IMR-90 (cell line): ENCODE data around the gene TMEM63C. TPM values are rescaled to one million over a fixed set of nuclear protein-coding genes. Genes with fewer than 3 reads are reported as not detected.

ENCODE experiments used
- ATAC-seq: fragments of 200-7000 bp; cut with Tn5 transposase; 2 replicates; pipeline ENCODE4 v1.9.1; 2020; ENCODE audit warnings: low read depth, mild to moderate bottlenecking, moderate library complexity
- BruUV-seq: library from RNA; stranded (reverse); fragments of 400-500 nt; replicated peaks from 2 replicates; lab custom pipeline; 2021; lab: Mats Ljungman, UMichigan
- CTCF ChIA-PET: fragments of 300-600 bp; formaldehyde crosslinking; extraction: SDS; loops from one replicate; lab custom pipeline; 2021; ENCODE audit warnings: antibody characterized with exemption; lab: Yijun Ruan, JAX
- POLR2A ChIA-PET: fragments of 300-600 bp; sonication (Branson Sonifier 250); formaldehyde crosslinking; loops from one replicate; lab custom pipeline; 2022; ENCODE audit warnings: antibody characterized with exemption; ENCODE audit not compliant: unreplicated experiment; lab: Charles Lee
- DNase-seq: peaks from one replicate; pipeline ENCODE4 v3.0.0; 2013
- H2AFZ ChIP-seq: replicated peaks from 2 replicates; pipeline ENCODE3; 2013; ENCODE audit warnings: low read length, mild to moderate bottlenecking; ENCODE audit not compliant: poor library complexity
- H2AK5ac ChIP-seq: 2 replicates; pipeline ENCODE4 v1.6.1; 2013; ENCODE audit warnings: low read depth, low read length, inconsistent platforms
- H2AK9ac ChIP-seq: replicated peaks from 2 replicates; pipeline ENCODE3; 2013; ENCODE audit warnings: mild to moderate bottlenecking, low read depth, low read length, moderate library complexity; ENCODE audit not compliant: poor library complexity
- H2BK120ac ChIP-seq: 2 replicates; pipeline ENCODE4 v1.6.1; 2013; ENCODE audit warnings: low read depth, low read length, inconsistent platforms
- H2BK15ac ChIP-seq: 3 replicates; pipeline ENCODE4 v1.6.1; 2013; ENCODE audit warnings: low read depth, low read length, inconsistent platforms
- H2BK20ac ChIP-seq: 2 replicates; pipeline ENCODE4 v1.6.1; 2013; ENCODE audit warnings: low read depth, mild to moderate bottlenecking, inconsistent platforms, low read length, moderate library complexity
- H2BK5ac ChIP-seq: 2 replicates; pipeline ENCODE4 v1.6.1; 2013; ENCODE audit warnings: mild to moderate bottlenecking, low read depth, low read length, inconsistent platforms; ENCODE audit not compliant: poor library complexity, severe bottlenecking
- H3K14ac ChIP-seq: replicated peaks from 2 replicates; pipeline ENCODE4 v1.6.1; 2013; ENCODE audit warnings: low read depth, low read length, inconsistent platforms
- H3K18ac ChIP-seq: 2 replicates; pipeline ENCODE4 v1.6.1; 2013; ENCODE audit warnings: low read depth, low read length, control low read depth
- H3K23ac ChIP-seq: 2 replicates; pipeline ENCODE4 v1.6.1; 2013; ENCODE audit warnings: low read depth, low read length, inconsistent platforms
- H3K27ac ChIP-seq: 2 replicates; pipeline ENCODE4 v1.5.1; 2013; ENCODE audit warnings: mild to moderate bottlenecking, control low read depth, low read length; ENCODE audit not compliant: insufficient read depth
- H3K27me3 ChIP-seq: 2 replicates; pipeline ENCODE4 v1.6.1; 2013; ENCODE audit warnings: low read length; ENCODE audit not compliant: control insufficient read depth, insufficient read depth
- H3K36me3 ChIP-seq: 2 replicates; pipeline ENCODE4 v1.6.1; 2013; ENCODE audit warnings: low read length, mixed read lengths; ENCODE audit not compliant: control insufficient read depth, insufficient read depth
- H3K4ac ChIP-seq: 2 replicates; pipeline ENCODE4 v1.6.1; 2013; ENCODE audit warnings: low read depth, low read length, inconsistent platforms
- H3K4me1 ChIP-seq: 2 replicates; pipeline ENCODE4 v1.6.1; 2013; ENCODE audit warnings: low read length, mixed read lengths; ENCODE audit not compliant: control insufficient read depth, insufficient read depth
- H3K4me2 ChIP-seq: 2 replicates; pipeline ENCODE4 v1.6.1; 2013; ENCODE audit warnings: low read depth, mild to moderate bottlenecking, control low read depth, low read length, moderate library complexity
- H3K4me3 ChIP-seq: 2 replicates; pipeline ENCODE4 v1.5.1; 2013; ENCODE audit warnings: low read depth, mild to moderate bottlenecking, control low read depth, low read length, moderate library complexity; ENCODE audit not compliant: insufficient read depth
- H3K56ac ChIP-seq: 2 replicates; pipeline ENCODE4 v1.6.1; 2013; ENCODE audit warnings: low read length, inconsistent platforms; ENCODE audit not compliant: insufficient read depth; ENCODE audit errors: extremely low read depth
- H3K79me1 ChIP-seq, 2 experiments: 2 replicates each; pipeline ENCODE4 v1.6.1; 2013; ENCODE audit warnings: low read length in 2 of 2, inconsistent platforms in 1 of 2, low read depth in 1 of 2
- H3K9ac ChIP-seq: 2 replicates; pipeline ENCODE4 v1.6.1; 2013; ENCODE audit warnings: low read depth, low read length, control low read depth
- H3K9me1 ChIP-seq: 2 replicates; pipeline ENCODE4 v1.6.1; 2013; ENCODE audit warnings: low read length, inconsistent platforms; ENCODE audit not compliant: insufficient read depth
- H3K9me3 ChIP-seq: 2 replicates; pipeline ENCODE4 v1.6.1; 2013; ENCODE audit warnings: low read length; ENCODE audit not compliant: control insufficient read depth, insufficient read depth
- H4K20me1 ChIP-seq: 2 replicates; pipeline ENCODE4 v1.6.1; 2013; ENCODE audit warnings: low read length, inconsistent platforms; ENCODE audit not compliant: insufficient read depth
- H4K5ac ChIP-seq: 2 replicates; pipeline ENCODE4 v1.6.1; 2013; ENCODE audit warnings: mild to moderate bottlenecking, low read depth, low read length, control low read depth
- H4K8ac ChIP-seq, 2 experiments: 2 replicates each; pipeline ENCODE4 v1.6.1; 2013; ENCODE audit warnings: low read depth in 2 of 2, low read length in 2 of 2, control low read depth in 1 of 2, inconsistent platforms in 1 of 2
- H4K91ac ChIP-seq: 2 replicates; pipeline ENCODE4 v1.6.1; 2013; ENCODE audit warnings: low read depth, low read length, inconsistent platforms; ENCODE audit not compliant: insufficient read depth
- BHLHE40 ChIP-seq: fragments of 150-350 bp; IDR thresholded peaks from 2 replicates; pipeline ENCODE4 v1.6.1; 2016; ENCODE audit warnings: mild to moderate bottlenecking, low read depth, low read length
- CTCF ChIP-seq: conservative IDR thresholded peaks from 2 replicates; pipeline ENCODE4 v1.5.1; 2012; ENCODE audit warnings: mild to moderate bottlenecking, low read depth, low read length, improper control_type of control experiment
- ELK1 ChIP-seq: fragments of 150-350 bp; IDR thresholded peaks from 2 replicates; pipeline ENCODE4 v1.6.1; 2016; ENCODE audit warnings: low read depth, mild to moderate bottlenecking, low read length, moderate library complexity, borderline replicate concordance
- FOS ChIP-seq: fragments of 150-350 bp; IDR thresholded peaks from 2 replicates; pipeline ENCODE4 v1.6.1; 2016; ENCODE audit warnings: low read depth, low read length
- MAFK ChIP-seq: IDR thresholded peaks from 2 replicates; pipeline ENCODE4 v1.6.1; 2012; ENCODE audit warnings: low read depth, low read length, improper control_type of control experiment
- MXI1 ChIP-seq: IDR thresholded peaks from 2 replicates; pipeline ENCODE4 v1.6.1; 2012; ENCODE audit warnings: low read depth, mild to moderate bottlenecking, low read length, moderate library complexity, borderline replicate concordance
- POLR2A ChIP-seq: IDR thresholded peaks from 2 replicates; pipeline ENCODE4 v1.6.1; 2012; ENCODE audit warnings: mild to moderate bottlenecking, low read depth, low read length
- RAD21 ChIP-seq: IDR thresholded peaks from 2 replicates; pipeline ENCODE4 v1.6.1; 2012; ENCODE audit warnings: low read length, improper control_type of control experiment
- SMC3 ChIP-seq: fragments of 150-350 bp; IDR thresholded peaks from 2 replicates; pipeline ENCODE4 v1.6.1; 2016; ENCODE audit warnings: low read depth, mild to moderate bottlenecking, antibody characterized with exemption, low read length, moderate library complexity
- USF2 ChIP-seq: fragments of 150-350 bp; IDR thresholded peaks from 2 replicates; pipeline ENCODE4 v1.6.1; 2017; ENCODE audit warnings: mild to moderate bottlenecking, antibody characterized with exemption, low read length, low read depth
- WGBS, 2 experiments: methylation state at CpG; one replicate each; pipeline versions ENCODE4 v1.1.5 to v1.1.7; 2013; ENCODE audit warnings: missing lambda C conversion rate in 2 of 2; ENCODE audit not compliant: insufficient read length in 1 of 2; ENCODE audit errors: extremely low coverage in 2 of 2; 5-methylcytosine and 5-hydroxymethylcytosine counted together
- dilution Hi-C: fragments of 300-500 bp; cut with HindIII; formaldehyde crosslinking; loops from one replicate; pipeline ENCODE4 v1.14.3; 2018; ENCODE audit warnings: low sequenced_read_pairs; ENCODE audit not compliant: unreplicated experiment
- in situ Hi-C: fragments of 300-500 bp; cut with MboI; formaldehyde crosslinking; loops from 3 replicates; pipeline ENCODE4 v1.14.3; 2019; ENCODE audit warnings: low sequenced_read_pairs, inconsistent platforms, mixed read lengths
- intact Hi-C: fragments of 100-400 bp; cut with micrococcal nuclease; formaldehyde crosslinking; loops from 2 replicates; pipeline ENCODE4 v1.10.0; 2022
- polyA plus RNA-seq, 3 experiments: library from polyadenylated mRNA; depleted of rRNA; stranded (reverse); fragments of >200 nt; gene quantifications; 2 replicates each; pipeline ENCODE4 v1.2.3, GENCODE V29; 2012; ENCODE audit warnings: low replicate concordance in 1 of 3
- total RNA-seq: library from RNA; depleted of rRNA; stranded (reverse); fragments of >200 nt; gene quantifications from 2 replicates; pipeline ENCODE4 v1.2.3, GENCODE V29; 2012

TMEM63C gene
- total and polyA plus RNA-seq, 2 of the 4 experiments (the other 2 are of a cell fraction) = under 0.01 TPM; not detected in 1

GRCh38 chr14:77299771-77300170 is 118.2 kb downstream of the TMEM63C start:
- Histone ChIP-seq H4K8ac (no peak overlapping the region), H4K20me1 (peaks cover 9% of the 10 kb centered on the region; the same call in 1 of the 2 replicates), H3K14ac (no peak overlapping the region), H3K27me3 (no peaks in the 10 kb centered on the region), H3K9ac (no peak overlapping the region), H3K27ac (no peak overlapping the region), H2BK120ac (no peak overlapping the region), H3K18ac (no peak overlapping the region), H2AFZ (no peak overlapping the region), H3K9me1 (peaks cover 13% of the 10 kb centered on the region), H3K4me1 (peaks cover 10% of the 10 kb centered on the region), H3K4me3 (no peak overlapping the region), H2BK5ac (no peak overlapping the region), H3K56ac (no peak overlapping the region), H4K91ac (no peak overlapping the region), H2AK9ac (no peak overlapping the region), H2AK5ac (no peak overlapping the region), H3K79me1 (peaks cover 6 to 15% of the 10 kb centered on the region in 2 experiments), H3K4ac (no peak overlapping the region), H2BK15ac (no peak overlapping the region), H3K23ac (no peak overlapping the region), H3K36me3 (peaks cover 15% of the 10 kb centered on the region), H2BK20ac (no peak overlapping the region), H4K5ac (no peak overlapping the region), H3K9me3 (no peaks in the 10 kb centered on the region), H3K4me2 (no peak overlapping the region)
- no peak for DNase-seq
- no peak for ATAC-seq
- dilution Hi-C loops = no loop called here
- in situ Hi-C loops = loop anchor here (10.0 to 25.0 kb wide), 2 partner anchors 245 to 412 kb away; no protein-coding TSS in a partner anchor
- intact Hi-C loops = loop anchor here (5.0 kb wide), 2 partner anchors 253 to 427 kb away; no protein-coding TSS in a partner anchor
- 100% methylated on average over 1 of the region's 4 CpGs; no CpG with 5 or more reads in 1 of the 2 experiments for WGBS, 2 experiments
- no TSS peak for BruUV-seq
- ChIA-PET POLR2A (no interaction called here), CTCF (interaction anchor here (7.0 kb wide), 1 partner anchor 15 kb away, joined by 116 read pairs; no protein-coding TSS in a partner anchor)
- TF ChIP-seq FOS (no peak), USF2 (no peak), ELK1 (no peak), RAD21 (no peak), CTCF (no peak), SMC3 (no peak), MXI1 (no peak), MAFK (no peak), BHLHE40 (no peak), POLR2A (no peak)
